HCT116 (cell line): ENCODE data around the gene NDUFV3. TPM values are rescaled to one million over a fixed set of nuclear protein-coding genes. Genes with fewer than 3 reads are reported as not detected.

Source experiments
- ATAC-seq: fragments of 200-7000 bp; cut with Tn5 transposase; 2 replicates; pipeline ENCODE4 v1.9.1; 2020; ENCODE audit warnings: mild to moderate bottlenecking, moderate library complexity
- BruUV-seq: library from RNA; stranded (reverse); fragments of 400-500 nt; replicated peaks from 2 replicates; lab custom pipeline; 2021; lab: Mats Ljungman, UMichigan
- CTCF ChIA-PET: fragments of 300-600 bp; sonication (Branson Sonifier 250); formaldehyde crosslinking; loops from one replicate; lab custom pipeline; 2021; ENCODE audit warnings: antibody characterized with exemption; lab: Charles Lee
- POLR2A ChIA-PET: fragments of 300-600, 350-600 bp; sonication (Branson Sonifier 250); formaldehyde crosslinking; loops from one replicate; lab custom pipeline; 2021; ENCODE audit warnings: antibody characterized with exemption; lab: Charles Lee
- RAD21 ChIA-PET, 2 experiments: fragments of 300-600 bp; sonication (Branson Sonifier 250); formaldehyde crosslinking; loops; one replicate each; lab custom pipeline; 2023; ENCODE audit warnings: low total read pairs in 2 of 2; ENCODE audit not compliant: uncharacterized antibody in 2 of 2, unreplicated experiment in 2 of 2, low non-redundant PET in 1 of 2; lab: Charles Lee
- DNase-seq: peaks from one replicate; pipeline ENCODE4 v3.0.0-alpha.2; 2010; ENCODE audit warnings: low read depth, low spot score
- H2AFZ ChIP-seq: fragments of 200-600 bp; shearing (Covaris generic), sonication (generic); 2 replicates; pipeline ENCODE4 v1.6.1; 2017; ENCODE audit warnings: low read depth, mixed run types, mixed read lengths, antibody characterized with exemption, low read length; ENCODE audit not compliant: poor library complexity, severe bottlenecking
- H3K27ac ChIP-seq: 2 replicates; pipeline ENCODE4 v1.5.1; 2012; ENCODE audit warnings: low read depth, low read length
- H3K27me3 ChIP-seq: fragments of 200-600 bp; sonication (generic); 2 replicates; pipeline ENCODE4 v1.6.1; 2016; ENCODE audit warnings: mixed run types, low read length, mixed read lengths; ENCODE audit not compliant: insufficient read depth
- H3K36me3 ChIP-seq, 2 experiments: fragments of 200-500 bp in 1 of 2; fragments of 200-600 bp in 1 of 2; sonication (Bioruptor generic) in 1 of 2; sonication (generic) in 1 of 2; 2 replicates each; pipeline versions ENCODE4 v1.5.1 to v1.6.1; 2014 to 2016; ENCODE audit warnings: low read length in 2 of 2, inconsistent platforms in 1 of 2, mixed read lengths in 1 of 2, mixed run types in 1 of 2; ENCODE audit not compliant: insufficient read depth in 2 of 2, control insufficient read depth in 1 of 2
- H3K4me1 ChIP-seq, 2 experiments: fragments of 200-600 bp in 1 of 2; sonication (generic) in 1 of 2; 2 replicates each; pipeline versions ENCODE4 v1.5.1 to v1.6.1; 2012 to 2017; ENCODE audit warnings: low read length in 2 of 2, inconsistent platforms in 1 of 2, mild to moderate bottlenecking in 1 of 2, mixed read lengths in 1 of 2, mixed run types in 1 of 2, moderate library complexity in 1 of 2; ENCODE audit not compliant: insufficient read depth in 2 of 2, control insufficient read depth in 1 of 2
- H3K4me2 ChIP-seq: fragments of 200-600 bp; sonication (generic); 2 replicates; pipeline ENCODE4 v1.6.1; 2017; ENCODE audit warnings: mixed run types, low read length, mixed read lengths
- H3K4me3 ChIP-seq, 2 experiments: fragments of 200-600 bp in 1 of 2; sonication (generic) in 1 of 2; replicated peaks in 1 of 2; 2 replicates each; pipeline ENCODE4 v1.5.1; 2011 to 2016; ENCODE audit warnings: low read length in 2 of 2, control low read depth in 1 of 2, low read depth in 1 of 2, mild to moderate bottlenecking in 1 of 2, mixed read lengths in 1 of 2, mixed run types in 1 of 2
- H3K79me2 ChIP-seq: fragments of 200-600 bp; sonication (generic); 2 replicates; pipeline ENCODE4 v1.6.1; 2017; ENCODE audit warnings: mild to moderate bottlenecking, mixed run types, low read length, moderate library complexity, mixed read lengths; ENCODE audit not compliant: insufficient read depth
- H3K9ac ChIP-seq: fragments of 200-600 bp; sonication (generic); 2 replicates; pipeline ENCODE4 v1.6.1; 2016; ENCODE audit warnings: low read length, mixed read lengths
- H3K9me2 ChIP-seq: fragments of 200-600 bp; sonication (generic), shearing (Covaris generic); 2 replicates; pipeline ENCODE4 v1.6.1; 2017; ENCODE audit warnings: mixed run types, mild to moderate bottlenecking, moderate library complexity; ENCODE audit not compliant: insufficient read depth
- H3K9me3 ChIP-seq, 2 experiments: fragments of 200-500 bp in 1 of 2; fragments of 200-600 bp in 1 of 2; sonication (Bioruptor generic) in 1 of 2; sonication (generic) in 1 of 2; 2 replicates each; pipeline ENCODE4 v1.6.1; 2014 to 2017; ENCODE audit warnings: low read length in 2 of 2, mixed read lengths in 2 of 2, inconsistent platforms in 1 of 2, low read depth in 1 of 2, mild to moderate bottlenecking in 1 of 2, mixed run types in 1 of 2, moderate library complexity in 1 of 2; ENCODE audit not compliant: control insufficient read depth in 1 of 2, insufficient read depth in 1 of 2
- H4K20me1 ChIP-seq: fragments of 200-600 bp; sonication (generic), shearing (Covaris generic); 2 replicates; pipeline ENCODE4 v1.6.1; 2017; ENCODE audit warnings: mixed run types, mild to moderate bottlenecking, moderate library complexity; ENCODE audit not compliant: insufficient read depth
- CTCF ChIP-seq, 3 experiments: fragments of 200-600 bp in 1 of 3; sonication (generic) in 1 of 3; IDR thresholded peaks in 2 of 3; conservative IDR thresholded peaks in 1 of 3; 2 replicates each; pipeline ENCODE4 v1.5.1; 2012 to 2017; ENCODE audit warnings: low read depth in 2 of 3, low read length in 2 of 3, antibody characterized with exemption in 1 of 3, borderline replicate concordance in 1 of 3, control low read depth in 1 of 3, mild to moderate bottlenecking in 1 of 3, mixed read lengths in 1 of 3, mixed run types in 1 of 3, moderate library complexity in 1 of 3; ENCODE audit not compliant: insufficient read depth in 1 of 3
- EGR1 ChIP-seq: IDR thresholded peaks from 2 replicates; pipeline ENCODE4 v1.6.1; 2012; ENCODE audit warnings: low read depth
- RAD21 ChIP-seq: IDR thresholded peaks from 2 replicates; pipeline ENCODE4 v1.6.1; 2012; ENCODE audit warnings: low read depth, mild to moderate bottlenecking
- ZNF274 ChIP-seq: fragments of 200-500 bp; sonication (Bioruptor generic); IDR thresholded peaks from 2 replicates; pipeline ENCODE4 v1.6.1; 2014; ENCODE audit warnings: mild to moderate bottlenecking, low read depth, low read length, inconsistent platforms
- intact Hi-C: fragments of 100-400 bp; cut with micrococcal nuclease; formaldehyde crosslinking; loops from 2 replicates; pipeline ENCODE4 v1.10.0; 2022
- total RNA-seq: library from RNA; stranded (reverse); gene quantifications from one replicate; pipeline ENCODE4 v1.2.1, GENCODE V29; 2021; ENCODE audit not compliant: unreplicated experiment

Gene NDUFV3
- total RNA-seq, 1 experiment from 2014 or later, result 35.2 TPM

DNA sequence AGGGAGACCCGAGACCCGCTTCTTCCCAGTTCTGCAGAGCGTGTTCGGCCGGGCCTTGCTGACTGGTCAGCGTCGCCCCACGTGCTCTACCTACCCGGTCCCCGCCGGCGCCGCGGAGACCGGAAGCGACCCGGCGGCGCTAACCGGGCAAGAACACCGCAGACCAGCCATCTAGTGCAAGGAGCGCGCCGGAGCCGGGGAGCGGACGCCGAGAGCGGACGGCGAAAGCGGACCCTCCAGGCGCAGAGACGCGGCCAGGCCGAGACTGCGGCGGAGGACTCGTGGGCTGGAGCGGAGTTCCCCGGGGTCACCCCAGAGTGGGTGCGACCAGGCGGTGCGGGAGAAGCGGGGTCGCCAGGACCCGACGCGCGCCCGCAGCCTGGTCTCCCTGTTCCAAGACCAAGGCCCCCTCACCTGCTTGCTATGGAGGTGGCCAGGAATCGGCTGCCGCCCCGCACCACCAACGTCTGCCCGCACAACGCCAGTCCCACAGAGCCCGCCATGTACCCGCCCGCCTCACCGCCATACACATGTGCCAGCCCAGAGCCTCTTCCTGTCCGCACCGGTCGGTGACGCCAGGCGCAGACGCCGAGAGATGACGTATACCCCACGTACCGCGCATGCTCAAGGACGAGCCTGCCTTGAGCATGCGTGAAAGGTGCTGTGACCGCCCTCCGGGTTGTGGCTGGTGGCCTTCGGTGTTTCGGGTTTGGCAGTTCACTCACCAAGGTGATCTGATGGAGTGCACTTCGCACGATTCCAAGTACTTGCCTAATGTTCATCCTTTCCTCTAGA lies 13.9 kb upstream of the NDUFV3 start, which contains the start of gene WDR4 (continued):
- TF ChIP-seq CTCF (IDR thresholded peaks at IDR 0.05 in 2 of 3, conservative IDR thresholded peaks at IDR 0.05 in 1 of 3; ENCODE audit: borderline replicate concordance in 1 of 3, insufficient read depth in 1 of 3, low read depth in 2 of 3, low read length in 2 of 3), result no peak
- no peak for TF ChIP-seq EGR1
- TF ChIP-seq, all 23 proteins: peak for 5

DNA sequence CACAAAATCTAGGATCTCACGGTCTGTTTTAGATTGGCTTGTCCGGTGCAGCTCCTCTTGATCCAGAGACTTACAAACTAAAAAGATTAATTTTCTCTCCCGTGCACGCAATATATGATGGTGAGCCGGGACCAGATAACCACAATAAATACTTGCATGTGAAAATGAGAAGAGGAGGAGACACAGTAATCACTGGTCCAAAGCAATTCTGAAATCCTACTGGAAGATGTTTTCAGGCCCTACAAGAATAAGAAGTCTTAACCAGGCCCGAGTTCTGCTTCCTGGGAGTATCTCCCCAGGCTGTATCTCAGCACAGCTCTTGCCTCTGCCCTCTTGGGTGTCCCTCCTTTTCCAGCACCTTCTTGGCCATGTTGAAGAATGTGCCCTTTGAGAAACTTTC lies 12.8 kb upstream of the NDUFV3 start:
- peaks cover 53% of the 10 kb centered on the region for H3K79me2 ChIP-seq
- H3K9me2 ChIP-seq, result no peaks in the 10 kb centered on the region
- ATAC-seq (no peak), DNase-seq (no peak)
- H3K36me3 ChIP-seq, result peaks cover 9 to 24% of the 10 kb centered on the region in 2 experiments
- peak overlapping the region; percentile 90 for H3K4me2 ChIP-seq
- no peak overlapping the region for H2AFZ ChIP-seq
- no peak for TF ChIP-seq RAD21
- TF ChIP-seq ZNF274, result no peak
- no peaks in the 10 kb centered on the region; a peak in 1 of 4 replicates for H3K9me3 ChIP-seq
- no TSS peak for BruUV-seq
- peaks cover 10 to 21% of the 10 kb centered on the region in 2 experiments for H3K4me1 ChIP-seq
- no peaks in the 10 kb centered on the region for H4K20me1 ChIP-seq
- no peak overlapping the region; the same call in 1 of the 2 replicates for H3K27ac ChIP-seq
- no peaks in the 10 kb centered on the region for H3K27me3 ChIP-seq
- ChIA-PET RAD21 (no interaction called here), CTCF (no interaction called here), POLR2A (no interaction called here)
- peak overlapping the region; percentile 94 for H3K9ac ChIP-seq
- H3K4me3 ChIP-seq, result peak overlapping the region; percentile 79 to 90
- intact Hi-C loops, result no loop called here
